ENCODE data around the gene CLDN1.
"Not testable (repeated sequence)": the region's sequence is repeated elsewhere in the genome, so short reads cannot be mapped to it uniquely, and the experiment has no call there.

CLDN1 gene

DNA sequence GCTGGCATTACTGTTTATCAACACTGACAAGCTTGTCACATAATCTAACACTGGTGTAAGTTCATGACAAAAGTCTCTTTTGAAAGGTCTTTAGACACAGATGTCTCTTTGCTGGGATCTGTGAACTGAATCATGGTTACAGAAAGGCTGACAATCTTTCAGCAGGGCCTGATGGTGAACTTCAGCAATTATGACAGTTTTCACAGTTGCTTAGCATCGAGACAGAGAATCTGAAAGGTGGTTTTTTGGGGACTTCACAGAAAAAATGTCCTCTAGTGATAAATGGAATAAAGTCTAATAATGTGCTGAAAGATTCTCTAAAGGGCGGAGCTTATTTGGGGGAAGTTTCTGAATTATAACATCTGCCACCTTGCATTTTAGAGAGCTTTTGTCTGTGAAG is 32.3 kb downstream of the CLDN1 start:
- no peak for DNase-seq

GRCh38 chr3:190288836-190289235 is 33.4 kb downstream of the CLDN1 start:
- no peak for DNase-seq

DNA sequence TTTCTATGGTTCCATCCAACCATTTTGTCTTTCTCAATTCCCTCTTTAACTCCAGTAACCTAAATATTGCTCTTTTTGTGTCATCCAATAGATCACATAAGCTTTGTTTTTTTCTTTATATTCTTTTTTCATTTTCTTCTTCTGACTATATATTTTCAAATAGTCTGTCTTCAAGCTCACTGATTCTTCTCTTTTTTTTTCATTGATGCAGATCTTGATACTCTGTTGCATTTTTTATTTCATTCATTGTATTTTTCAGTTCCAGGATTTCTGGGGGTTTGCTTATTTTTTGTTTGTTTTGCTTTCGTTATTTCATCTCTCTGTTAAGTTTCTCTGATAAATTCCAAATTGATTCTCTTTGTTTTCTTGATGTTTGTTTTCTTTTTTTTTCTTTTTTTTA is 36.2 kb downstream of the CLDN1 start:
- no peak for DNase-seq

GRCh38 chr3:190281308-190282051 is 40.8 kb downstream of the CLDN1 start:
- DNase-seq, result peak; percentile 45 to 55

DNA sequence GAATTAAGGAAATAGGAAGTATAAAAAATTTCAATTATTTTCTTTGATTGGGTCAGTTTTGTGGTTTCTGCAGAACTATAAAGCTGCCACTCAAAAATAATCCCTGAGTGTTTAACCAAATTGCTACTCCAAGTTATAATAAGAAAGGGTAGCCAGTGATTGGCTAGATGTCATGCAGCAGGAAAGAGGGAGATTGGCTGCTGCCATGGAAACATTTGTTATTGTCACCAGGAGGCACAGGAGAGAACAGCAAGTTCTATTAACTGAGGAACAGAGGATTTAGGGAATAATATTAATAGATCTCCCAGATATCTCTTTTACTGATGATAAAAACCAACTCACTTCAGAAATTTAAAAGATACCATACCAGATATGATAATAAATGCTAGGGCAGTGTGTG is 42.6 kb downstream of the CLDN1 start:
- no peak for DNase-seq

- no peak for DNase-seq
Observed at GRCh38 chr3:190272747-190273146, 49.5 kb downstream of the CLDN1 start.

DNA sequence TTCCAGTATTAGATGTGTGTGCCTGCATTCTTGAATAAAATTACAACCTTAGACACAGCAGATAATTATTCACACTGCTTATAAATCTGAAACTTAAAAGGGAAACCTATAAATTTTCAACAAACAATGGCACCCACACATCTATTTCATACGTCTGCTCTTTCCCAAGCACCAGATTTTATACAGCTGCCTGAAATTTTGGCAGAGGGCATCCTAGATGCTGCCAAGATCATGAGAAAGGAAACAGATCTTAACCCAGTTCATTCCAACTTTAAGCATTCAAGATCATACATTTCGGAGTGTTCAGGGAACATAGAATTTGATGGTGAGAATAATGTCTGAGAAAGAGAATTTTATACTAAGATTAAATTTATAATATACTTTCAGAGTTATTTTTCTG is 53.1 kb downstream of the CLDN1 start:
- no peak for DNase-seq

DNA sequence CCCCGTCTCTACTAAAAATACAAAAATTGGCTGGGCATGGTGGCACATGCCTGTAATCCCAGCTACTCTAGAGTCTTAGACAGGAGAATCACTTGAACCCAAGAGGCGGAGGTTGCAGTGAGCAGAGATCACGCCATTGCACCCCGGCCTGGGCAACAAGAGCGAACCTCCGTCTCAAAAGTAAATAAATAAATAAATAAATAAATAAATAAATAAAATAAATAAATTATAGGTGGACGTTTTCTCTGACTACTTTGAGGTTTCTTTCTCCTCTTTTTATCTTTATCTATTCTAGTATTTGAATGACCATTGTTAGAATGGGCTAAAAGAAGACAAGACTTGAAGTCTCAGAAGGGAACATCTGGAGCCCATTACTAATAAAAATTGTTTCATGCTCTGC is 54.8 kb downstream of the CLDN1 start:
- not testable (repeated sequence) for DNase-seq

GRCh38 chr3:190266913-190267290 is 55.3 kb downstream of the CLDN1 start:
- DNase-seq, result no peak

- no peak for DNase-seq
Observed at GRCh38 chr3:190266265-190266912, 55.9 kb downstream of the CLDN1 start.

DNA sequence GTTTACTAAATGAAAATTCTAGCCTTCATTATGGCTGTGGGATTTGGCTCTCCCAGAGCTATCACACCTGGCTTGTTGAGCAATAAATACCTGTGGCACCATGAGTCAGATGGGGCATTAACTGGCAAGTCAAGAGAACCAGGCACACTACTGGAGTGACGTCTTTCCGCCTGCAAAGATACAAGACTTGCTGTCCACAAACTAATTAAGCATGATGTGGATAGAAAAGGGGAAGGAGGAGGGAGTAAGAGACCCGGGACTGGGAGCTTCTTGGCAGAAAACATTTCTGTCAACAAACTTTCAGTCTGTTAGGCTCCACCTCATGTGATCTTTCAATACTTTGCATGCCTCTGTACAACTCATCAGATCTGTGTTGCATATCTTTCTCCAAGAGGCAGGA is 56.5 kb downstream of the CLDN1 start:
- DNase-seq, result no peak

GRCh38 chr3:190265126-190265525 is 57.1 kb downstream of the CLDN1 start:
- DNase-seq, result no peak

GRCh38 chr3:190261740-190262139 is 60.5 kb downstream of the CLDN1 start:
- no peak for DNase-seq

GRCh38 chr3:190261015-190261414 is 61.2 kb downstream of the CLDN1 start:
- no peak for DNase-seq

DNA sequence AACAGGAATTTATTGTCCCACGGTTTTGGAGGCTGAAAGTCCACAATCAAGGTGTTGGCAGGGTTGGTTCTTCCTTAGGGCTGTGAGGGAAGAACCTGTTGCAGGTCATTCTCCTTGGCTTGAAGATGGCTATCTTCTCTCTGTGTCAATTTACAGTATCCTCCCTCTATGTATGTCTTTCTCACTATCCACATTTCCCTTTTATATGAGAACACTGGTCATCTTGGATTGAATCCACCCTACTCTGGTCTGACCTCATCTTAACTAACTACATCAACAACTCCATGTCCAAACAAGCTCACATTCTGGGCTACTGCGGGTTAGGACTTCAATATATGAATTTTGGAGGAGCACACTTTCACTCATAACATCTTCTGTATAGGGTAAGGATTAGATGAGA is 61.9 kb downstream of the CLDN1 start:
- no peak for DNase-seq

- DNase-seq, result no peak
Observed at GRCh38 chr3:190258634-190259033, 63.6 kb downstream of the CLDN1 start.

Measured in AML-193 (cell line).